ENCODE results near the gene EGFR. TPM values are rescaled to one million over a fixed set of nuclear protein-coding genes. Genes with fewer than 3 reads are reported as not detected.

The EGFR gene
- total and polyA plus RNA-seq, 7 donors: 3.6 to 61.5 (median 35.6) TPM

GRCh38 chr7:55053651-55054571 is 35.1 kb downstream of the EGFR start:
- no peaks in the 10 kb centered on the region for H3K9me3 ChIP-seq
- no peaks in the 10 kb centered on the region for H3K36me3 ChIP-seq
- peak overlapping the region; percentile 63 to 80 (median 78) for H3K27ac ChIP-seq
- DNase-seq: no peak
- peaks cover 0 to 54% (median 18%) of the 10 kb centered on the region in 4 donors for H3K4me1 ChIP-seq
- no peak for TF ChIP-seq EP300 (IDR thresholded peaks at IDR 0.05)
- TF ChIP-seq CTCF (IDR thresholded peaks at IDR 0.05): no peak
- peak in 2 of 4 donors; percentile 21 to 38 for TF ChIP-seq POLR2AphosphoS5 (IDR thresholded peaks at IDR 0.05)
- H3K4me3 ChIP-seq: no peak overlapping the region
- no peaks in the 10 kb centered on the region for H3K27me3 ChIP-seq
- WGBS, 2 donors: 88 to 92% methylated on average over 26 of the region's 26 CpGs
- intact Hi-C loops (cut with DNase I): no loop called here

- no peaks in the 10 kb centered on the region for H3K9me3 ChIP-seq
- TF ChIP-seq POLR2A (IDR thresholded peaks at IDR 0.05) (no peak), CTCF (IDR thresholded peaks at IDR 0.05) (no peak), POLR2AphosphoS5 (IDR thresholded peaks at IDR 0.05) (no peak), EP300 (IDR thresholded peaks at IDR 0.05) (no peak)
- no peaks in the 10 kb centered on the region for H3K36me3 ChIP-seq
- peaks cover 0 to 46% (median 18%) of the 10 kb centered on the region in 4 donors for H3K4me1 ChIP-seq
- WGBS, 2 donors: 91 to 92% methylated on average over 9 of the region's 9 CpGs
- peak overlapping the region; percentile 63 to 80 (median 78) for H3K27ac ChIP-seq
- H3K27me3 ChIP-seq: no peaks in the 10 kb centered on the region
- no peak overlapping the region for H3K4me3 ChIP-seq
- no peak for DNase-seq
- intact Hi-C loops (cut with DNase I): no loop called here
Measured at GRCh38 chr7:55054758-55055157, 35.9 kb downstream of the EGFR start.

- 75 to 85% methylated on average over 7 of the region's 7 CpGs for WGBS, 2 donors
- no peaks in the 10 kb centered on the region for H3K9me3 ChIP-seq
- DNase-seq: no peak
- no peaks in the 10 kb centered on the region for H3K36me3 ChIP-seq
- H3K4me3 ChIP-seq: no peak overlapping the region
- no peak for TF ChIP-seq POLR2A (IDR thresholded peaks at IDR 0.05)
- no peak for TF ChIP-seq CTCF (IDR thresholded peaks at IDR 0.05)
- H3K4me1 ChIP-seq: peaks cover 0 to 42% (median 18%) of the 10 kb centered on the region in 4 donors
- H3K27me3 ChIP-seq: no peaks in the 10 kb centered on the region
- H3K27ac ChIP-seq: peak overlapping the region in 3 of 4 donors; percentile 76 to 80 (median 79)
- intact Hi-C loops (cut with DNase I): no loop called here
Measured at GRCh38 chr7:55055479-55055878, 36.7 kb downstream of the EGFR start.

GRCh38 chr7:55056068-55056467 is 37.3 kb downstream of the EGFR start:
- no peaks in the 10 kb centered on the region for H3K36me3 ChIP-seq
- TF ChIP-seq CTCF (IDR thresholded peaks at IDR 0.05) (no peak), EP300 (IDR thresholded peaks at IDR 0.05) (no peak), POLR2AphosphoS5 (IDR thresholded peaks at IDR 0.05) (no peak), POLR2A (IDR thresholded peaks at IDR 0.05) (no peak)
- no peak for DNase-seq
- H3K4me3 ChIP-seq: no peak overlapping the region
- peaks cover 0 to 48% (median 24%) of the 10 kb centered on the region in 4 donors for H3K4me1 ChIP-seq
- H3K9me3 ChIP-seq: no peaks in the 10 kb centered on the region
- H3K27me3 ChIP-seq: no peaks in the 10 kb centered on the region
- intact Hi-C loops (cut with DNase I): no loop called here
- H3K27ac ChIP-seq: peak overlapping the region in 2 of 4 donors; percentile 44 to 80
- WGBS, 2 donors: 95 to 96% methylated on average over 1 of the region's 1 CpG

Measured in sigmoid colon (tissue), 7 donors.